Nephron progenitor cell (in vitro differentiated cells): ENCODE data around the gene ADAMTS10.

Experiments
- DNase-seq: peaks from one replicate; pipeline ENCODE4 v3.0.0; 2021
- H3K27ac Mint-ChIP-seq: 2 replicates; pipeline ENCODE4 v1.8.0; 2021; ENCODE audit warnings: mild to moderate bottlenecking, moderate library complexity, mixed read lengths
- H3K27me3 Mint-ChIP-seq: 2 replicates; pipeline ENCODE4 v1.8.0; 2021; ENCODE audit warnings: mild to moderate bottlenecking, low read depth, mixed read lengths; ENCODE audit not compliant: poor library complexity
- H3K36me3 Mint-ChIP-seq: 2 replicates; pipeline ENCODE4 v1.8.0; 2021; ENCODE audit warnings: low read depth, mixed read lengths
- H3K4me1 Mint-ChIP-seq: 2 replicates; pipeline ENCODE4 v1.8.0; 2021; ENCODE audit warnings: mixed read lengths
- H3K4me3 Mint-ChIP-seq: 2 replicates; pipeline ENCODE4 v1.8.0; 2021; ENCODE audit warnings: mild to moderate bottlenecking, moderate library complexity, mixed read lengths
- H3K9me3 Mint-ChIP-seq: 2 replicates; pipeline ENCODE4 v1.8.0; 2021; ENCODE audit warnings: mild to moderate bottlenecking, moderate library complexity, mixed read lengths
- TF ChIP-seq, protein P1 (sequence below): fragments of 200-600 bp; sonication (generic); IDR thresholded peaks from 2 replicates; pipeline ENCODE4 v1.5.0; 2021; ENCODE audit warnings: antibody characterized with exemption

Gene ADAMTS10

DNA sequence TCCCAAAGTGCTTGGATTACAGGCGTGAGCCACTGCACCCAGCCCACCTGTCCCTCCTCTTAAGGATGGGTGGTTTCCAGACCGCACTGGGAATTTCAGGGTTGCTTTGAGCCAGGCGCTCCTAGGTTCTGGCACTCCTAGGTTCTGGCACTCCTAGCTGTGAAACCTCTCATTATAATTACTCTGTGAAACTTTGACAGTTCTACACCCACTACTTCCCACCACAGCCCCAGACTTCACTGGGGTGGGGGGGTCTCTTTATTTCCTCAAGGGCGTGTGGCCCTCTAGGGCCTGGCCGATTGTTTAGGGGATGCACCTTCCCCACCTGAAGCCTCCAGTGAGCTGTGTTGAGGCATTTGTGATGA, 2.3 kb upstream of the ADAMTS10 start:
- DNase-seq, result no peak

GRCh38 chr19:8611877-8612806, 1.6 kb upstream of the ADAMTS10 start:
- no peak for DNase-seq
- Mint-ChIP-seq H3K4me3 (peak overlapping the region; percentile 78), H3K27ac (no peak overlapping the region), H3K36me3 (peaks cover 14% of the 10 kb centered on the region), H3K27me3 (peaks cover 14% of the 10 kb centered on the region), H3K4me1 (peaks cover 36% of the 10 kb centered on the region), H3K9me3 (no peaks in the 10 kb centered on the region)
- TF ChIP-seq, protein P1, sequence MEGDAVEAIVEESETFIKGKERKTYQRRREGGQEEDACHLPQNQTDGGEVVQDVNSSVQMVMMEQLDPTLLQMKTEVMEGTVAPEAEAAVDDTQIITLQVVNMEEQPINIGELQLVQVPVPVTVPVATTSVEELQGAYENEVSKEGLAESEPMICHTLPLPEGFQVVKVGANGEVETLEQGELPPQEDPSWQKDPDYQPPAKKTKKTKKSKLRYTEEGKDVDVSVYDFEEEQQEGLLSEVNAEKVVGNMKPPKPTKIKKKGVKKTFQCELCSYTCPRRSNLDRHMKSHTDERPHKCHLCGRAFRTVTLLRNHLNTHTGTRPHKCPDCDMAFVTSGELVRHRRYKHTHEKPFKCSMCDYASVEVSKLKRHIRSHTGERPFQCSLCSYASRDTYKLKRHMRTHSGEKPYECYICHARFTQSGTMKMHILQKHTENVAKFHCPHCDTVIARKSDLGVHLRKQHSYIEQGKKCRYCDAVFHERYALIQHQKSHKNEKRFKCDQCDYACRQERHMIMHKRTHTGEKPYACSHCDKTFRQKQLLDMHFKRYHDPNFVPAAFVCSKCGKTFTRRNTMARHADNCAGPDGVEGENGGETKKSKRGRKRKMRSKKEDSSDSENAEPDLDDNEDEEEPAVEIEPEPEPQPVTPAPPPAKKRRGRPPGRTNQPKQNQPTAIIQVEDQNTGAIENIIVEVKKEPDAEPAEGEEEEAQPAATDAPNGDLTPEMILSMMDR, result no peak

More for the DNA sequence above, 2.3 kb upstream of the ADAMTS10 start:
- no peaks in the 10 kb centered on the region for H3K9me3 Mint-ChIP-seq
- TF ChIP-seq, protein P1, result no peak
- peak overlapping the region; percentile 64 for H3K4me3 Mint-ChIP-seq
- peaks cover 14% of the 10 kb centered on the region for H3K27me3 Mint-ChIP-seq
- H3K27ac Mint-ChIP-seq, result peak overlapping the region; percentile 80
- peaks cover 34% of the 10 kb centered on the region for H3K4me1 Mint-ChIP-seq
- peaks cover 7% of the 10 kb centered on the region for H3K36me3 Mint-ChIP-seq

DNA sequence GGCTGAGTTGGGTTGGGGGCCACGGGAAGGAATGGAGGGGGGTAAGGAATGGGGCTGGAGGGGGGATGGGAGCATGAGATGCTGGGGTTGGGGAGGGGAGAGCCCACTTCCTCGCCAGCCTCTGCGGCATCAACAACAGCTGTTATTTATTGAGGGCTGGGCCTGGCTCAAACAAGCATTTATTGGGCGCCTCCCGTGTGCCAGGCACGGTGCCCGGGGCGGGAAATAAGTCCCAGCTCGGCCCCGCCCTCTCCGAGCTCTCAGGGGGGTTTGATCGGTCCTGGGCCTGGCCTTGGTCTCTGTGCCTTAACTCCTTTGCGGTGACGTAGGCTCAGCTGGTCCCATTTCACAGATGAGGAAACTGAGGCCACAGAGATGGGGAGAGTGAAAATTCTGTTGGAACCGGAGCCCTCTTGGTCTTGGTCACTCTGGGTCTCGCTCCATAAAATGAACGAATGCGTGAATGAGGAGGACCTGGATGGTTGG, 919 bp upstream of the ADAMTS10 start:
- no peak overlapping the region for H3K27ac Mint-ChIP-seq
- DNase-seq, result no peak
- TF ChIP-seq, protein P1, result no peak
- H3K36me3 Mint-ChIP-seq, result peaks cover 21% of the 10 kb centered on the region
- H3K9me3 Mint-ChIP-seq, result peaks cover 3% of the 10 kb centered on the region
- peak overlapping the region; percentile 73 for H3K4me3 Mint-ChIP-seq
- H3K27me3 Mint-ChIP-seq, result peaks cover 10% of the 10 kb centered on the region
- peaks cover 41% of the 10 kb centered on the region for H3K4me1 Mint-ChIP-seq

GRCh38 chr19:8610936-8611300, 403 bp upstream of the ADAMTS10 start:
- peaks cover 26% of the 10 kb centered on the region for H3K36me3 Mint-ChIP-seq
- H3K27me3 Mint-ChIP-seq, result peaks cover 6% of the 10 kb centered on the region
- H3K9me3 Mint-ChIP-seq, result peaks cover 8% of the 10 kb centered on the region
- H3K4me1 Mint-ChIP-seq, result peaks cover 40% of the 10 kb centered on the region
- DNase-seq, result no peak
- TF ChIP-seq, protein P1, result no peak
- H3K4me3 Mint-ChIP-seq, result peak overlapping the region; percentile 47
- H3K27ac Mint-ChIP-seq, result no peak overlapping the region

DNA sequence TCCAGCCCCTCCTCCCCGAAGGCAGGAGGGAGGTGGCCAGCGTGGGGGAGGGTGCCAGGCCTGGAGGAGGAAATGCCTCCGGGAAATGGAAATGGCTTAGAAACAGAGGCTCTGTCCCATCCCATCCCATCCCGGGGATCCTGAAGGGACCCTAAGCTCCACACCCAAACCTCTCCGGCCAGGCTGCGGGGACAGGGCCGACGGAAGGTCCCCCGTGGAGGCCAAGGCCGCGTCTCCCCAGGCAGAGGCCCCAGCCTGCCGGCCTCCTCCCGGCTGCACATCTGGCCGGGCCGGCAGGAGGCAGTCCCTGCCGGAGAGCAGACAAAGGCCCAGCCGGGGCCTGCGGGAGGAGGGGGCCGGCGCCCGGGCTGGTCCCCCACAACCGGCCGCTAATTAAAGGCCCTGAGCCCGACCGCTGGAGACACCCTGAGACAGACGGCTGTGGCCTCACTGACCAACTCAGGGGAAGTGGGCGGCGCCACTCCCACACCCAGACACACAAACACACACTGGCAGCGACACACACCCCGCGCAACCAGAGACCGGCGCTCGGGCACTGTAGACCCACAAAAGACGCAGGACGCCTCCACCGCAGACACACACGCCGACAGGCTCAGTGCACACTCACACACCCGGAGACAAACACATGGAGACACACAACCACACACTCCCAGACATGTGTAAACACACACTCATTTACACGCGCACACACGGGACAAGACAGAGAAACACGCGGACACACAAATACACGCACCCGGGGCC, 1.1 kb downstream of the ADAMTS10 start:
- peak overlapping the region; percentile 96 for H3K27ac Mint-ChIP-seq
- peaks cover 22% of the 10 kb centered on the region for H3K9me3 Mint-ChIP-seq
- peak overlapping the region; percentile 99 for H3K4me3 Mint-ChIP-seq
- TF ChIP-seq, protein P1, result no peak
- peak; percentile 69 for DNase-seq
- H3K27me3 Mint-ChIP-seq, result no peaks in the 10 kb centered on the region
- H3K36me3 Mint-ChIP-seq, result peaks cover 41% of the 10 kb centered on the region
- H3K4me1 Mint-ChIP-seq, result peaks cover 36% of the 10 kb centered on the region
